Astrocyte of the cerebellum (primary cell): Measurements from ENCODE around the gene CDH4.

ENCODE experiments used
- DNase-seq: peaks from one replicate; pipeline ENCODE4 v3.0.0-alpha.2; 2011; ENCODE audit warnings: low read depth
- H3K4me3 ChIP-seq: 2 replicates; pipeline ENCODE4 v1.5.1; 2011; ENCODE audit warnings: mild to moderate bottlenecking, low read depth, low read length, moderate library complexity
- CTCF ChIP-seq: IDR thresholded peaks from 2 replicates; pipeline ENCODE4 v1.5.1; 2012; ENCODE audit warnings: low read length, low read depth, moderate library complexity, mild to moderate bottlenecking; ENCODE audit errors: missing control alignments
- in situ Hi-C: cut with HindIII; loops from 2 replicates; pipeline ENCODE4 v1.10.0; 2017; ENCODE audit warnings: low sequenced_read_pairs

The CDH4 gene

GRCh38 chr20:61251529-61252393 lies at the start of gene CDH4:
TSS of gene CDH4 (plus strand) at chr20:61252261.
- TF ChIP-seq CTCF, result no peak
- in situ Hi-C loops, result no loop called here
- peak within 1 kb of the TSS; percentile 55 for H3K4me3 ChIP-seq
- DNase-seq, result no peak

DNA sequence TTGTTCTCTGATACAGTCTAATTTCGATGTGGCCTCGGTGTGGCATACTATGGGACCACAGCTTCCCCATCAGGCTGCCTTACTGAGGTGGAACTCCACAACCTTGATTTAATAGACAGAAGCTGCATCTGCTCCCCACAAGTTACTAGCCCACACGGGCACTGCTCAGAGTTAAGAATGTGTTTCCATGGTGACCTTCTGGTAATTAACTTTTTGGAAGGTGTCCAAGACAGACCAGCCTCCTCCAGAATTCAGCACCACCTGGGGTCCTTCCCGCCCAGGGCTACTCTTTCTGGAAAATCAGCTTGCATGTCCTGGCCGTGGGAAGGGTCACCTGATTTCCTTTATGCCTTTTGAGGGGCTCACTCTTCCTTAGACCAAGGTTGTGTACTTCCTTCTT lies 48.7 kb upstream of the CDH4 start:
- DNase-seq, result no peak
- no peak for TF ChIP-seq CTCF
- no peak overlapping the region for H3K4me3 ChIP-seq
- in situ Hi-C loops, result no loop called here

GRCh38 chr20:61204206-61204605 lies 47.9 kb upstream of the CDH4 start:
- no peak for TF ChIP-seq CTCF
- no peak for DNase-seq
- in situ Hi-C loops, result no loop called here
- no peak overlapping the region for H3K4me3 ChIP-seq

- DNase-seq, result no peak
- in situ Hi-C loops, result no loop called here
- TF ChIP-seq CTCF, result no peak
- H3K4me3 ChIP-seq, result no peak overlapping the region
These were observed 46.3 kb upstream of the CDH4 start for GRCh38 chr20:61205769-61206168.

DNA sequence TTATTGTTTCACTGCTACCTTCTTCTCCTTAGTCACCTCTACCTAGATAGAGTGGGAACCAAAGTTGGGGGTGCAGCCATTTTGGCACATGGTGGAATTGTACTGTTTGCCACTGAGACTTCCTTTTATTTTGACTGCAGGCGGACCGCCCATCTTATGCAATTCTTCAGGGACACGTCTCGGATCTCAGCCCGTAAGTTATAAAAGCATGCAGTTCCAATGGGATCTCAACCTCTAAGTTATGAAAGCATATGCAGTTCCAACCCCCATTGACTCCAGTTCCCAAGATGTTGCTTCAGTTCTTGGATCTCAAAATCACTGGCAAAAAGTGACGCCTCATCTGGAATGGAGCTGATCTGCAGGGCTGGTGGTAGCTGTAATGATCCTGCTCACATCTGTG lies 41.2 kb upstream of the CDH4 start:
- TF ChIP-seq CTCF, result no peak
- H3K4me3 ChIP-seq, result no peak overlapping the region
- DNase-seq, result no peak
- in situ Hi-C loops, result no loop called here

DNA sequence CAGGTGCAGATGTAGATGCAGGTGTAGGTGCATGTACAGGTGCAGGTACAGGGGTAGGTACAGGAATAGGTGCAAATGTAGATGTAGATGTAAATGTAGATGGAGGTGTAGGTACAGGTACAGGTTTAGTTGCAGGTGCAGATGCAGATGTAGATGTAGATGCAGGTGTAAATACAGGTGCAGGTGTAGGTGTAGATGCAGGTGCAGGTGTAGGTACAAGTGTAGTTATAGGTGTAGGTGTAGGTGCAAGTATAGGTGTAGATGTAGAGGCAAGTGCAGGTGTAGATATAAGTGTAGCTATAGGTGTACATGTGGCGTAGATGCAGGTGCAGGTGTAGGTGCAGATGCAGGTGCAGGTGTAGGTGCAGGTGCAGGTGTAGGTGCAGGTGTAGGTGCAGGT lies 34.2 kb upstream of the CDH4 start:
- in situ Hi-C loops, result no loop called here
- no peak for DNase-seq

More for the DNA sequence above, 34.2 kb upstream of the CDH4 start:
- TF ChIP-seq CTCF, result no peak
- H3K4me3 ChIP-seq, result no peak overlapping the region
